Tibial artery (tissue), 4 donors: ENCODE data around the gene LCE1D.

Experiments used
- DNase-seq, 2 donors: peaks; one replicate each; pipeline ENCODE4 v3.0.0-alpha.2; 2019
- H3K27ac ChIP-seq, 2 donors: fragments of 200-600 bp; sonication (generic) in 1 of 2; 1 replicate in 1 of 2; 2 replicates in 1 of 2; pipeline ENCODE4 v1.5.1; 2018 to 2019; ENCODE audit warnings: mild to moderate bottlenecking in 1 of 2
- H3K27me3 ChIP-seq, 2 donors: fragments of 200-600 bp; sonication (generic) in 1 of 2; one replicate each; pipeline versions ENCODE4 v1.5.1 to v1.6.0; 2016 to 2019
- H3K36me3 ChIP-seq, 3 donors: fragments of 200-600 bp; sonication (generic) in 2 of 3; one replicate each; pipeline ENCODE4 v1.5.1; 2016 to 2019; ENCODE audit warnings: mild to moderate bottlenecking in 2 of 3
- H3K4me1 ChIP-seq, 4 donors: fragments of 200-600 bp; sonication (generic) in 2 of 4; 1 replicate in 3 of 4; 2 replicates in 1 of 4; pipeline ENCODE4 v1.5.1; 2016 to 2019
- H3K4me3 ChIP-seq, 2 donors: fragments of 200-600 bp; sonication (generic) in 1 of 2; 1 replicate in 1 of 2; 2 replicates in 1 of 2; pipeline ENCODE4 v1.5.1; 2018 to 2019; ENCODE audit warnings: mild to moderate bottlenecking in 2 of 2
- H3K9me3 ChIP-seq, 3 donors: fragments of 200-600 bp; sonication (generic) in 1 of 3; one replicate each; pipeline ENCODE4 v1.5.1; 2016 to 2019
- intact Hi-C: fragments of 100-400 bp; cut with DNase I; formaldehyde crosslinking; loops from one replicate; pipeline ENCODE4 v1.15.0; 2023; ENCODE audit warnings: low total_unique reads
- TF ChIP-seq, protein P1 (sequence below), 2 experiments: fragments of 200-600 bp in 1 of 2; fragments of 450-650 bp in 1 of 2; IDR thresholded peaks; one replicate each; pipeline ENCODE4 v1.5.1; 2017 to 2019; ENCODE audit warnings: antibody characterized with exemption in 2 of 2, mild to moderate bottlenecking in 1 of 2, moderate library complexity in 1 of 2

LCE1D gene

DNA sequence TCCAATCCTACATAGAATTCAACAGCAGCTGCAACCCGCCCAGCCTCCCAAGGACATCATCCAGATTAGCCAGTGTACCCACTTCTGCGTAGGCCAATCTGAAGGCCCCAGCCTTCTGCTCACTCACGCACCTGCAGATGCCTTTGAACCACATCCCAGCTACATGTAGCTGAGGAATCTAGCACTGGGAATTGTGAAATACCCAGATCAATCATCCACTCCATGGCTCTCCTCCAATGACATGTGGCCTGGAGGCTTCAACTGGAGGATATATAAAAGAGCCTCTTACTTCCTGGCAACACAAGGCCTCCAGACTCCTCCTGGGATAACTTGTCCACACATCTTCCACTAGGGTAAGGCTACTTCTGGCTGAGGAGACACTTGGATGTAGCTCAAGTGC, 46.0 kb downstream of the LCE1D start, which contains the start of gene LCE6A:
Gene LCE6A (plus strand): TSS at position 301 of the 400 bp plus-strand sequence. CDS start 665 bp downstream, outside the sequence.
- TF ChIP-seq, protein P1, sequence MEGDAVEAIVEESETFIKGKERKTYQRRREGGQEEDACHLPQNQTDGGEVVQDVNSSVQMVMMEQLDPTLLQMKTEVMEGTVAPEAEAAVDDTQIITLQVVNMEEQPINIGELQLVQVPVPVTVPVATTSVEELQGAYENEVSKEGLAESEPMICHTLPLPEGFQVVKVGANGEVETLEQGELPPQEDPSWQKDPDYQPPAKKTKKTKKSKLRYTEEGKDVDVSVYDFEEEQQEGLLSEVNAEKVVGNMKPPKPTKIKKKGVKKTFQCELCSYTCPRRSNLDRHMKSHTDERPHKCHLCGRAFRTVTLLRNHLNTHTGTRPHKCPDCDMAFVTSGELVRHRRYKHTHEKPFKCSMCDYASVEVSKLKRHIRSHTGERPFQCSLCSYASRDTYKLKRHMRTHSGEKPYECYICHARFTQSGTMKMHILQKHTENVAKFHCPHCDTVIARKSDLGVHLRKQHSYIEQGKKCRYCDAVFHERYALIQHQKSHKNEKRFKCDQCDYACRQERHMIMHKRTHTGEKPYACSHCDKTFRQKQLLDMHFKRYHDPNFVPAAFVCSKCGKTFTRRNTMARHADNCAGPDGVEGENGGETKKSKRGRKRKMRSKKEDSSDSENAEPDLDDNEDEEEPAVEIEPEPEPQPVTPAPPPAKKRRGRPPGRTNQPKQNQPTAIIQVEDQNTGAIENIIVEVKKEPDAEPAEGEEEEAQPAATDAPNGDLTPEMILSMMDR (IDR thresholded peaks at IDR 0.05): no peak
- Histone ChIP-seq H3K36me3 (no peaks in the 10 kb centered on the region), H3K27ac (no peak within 1 kb of the TSS), H3K4me1 (no peaks in the 10 kb centered on the region), H3K4me3 (no peak within 1 kb of the TSS), H3K9me3 (no peaks in the 10 kb centered on the region), H3K27me3 (no peaks in the 10 kb centered on the region)
- intact Hi-C loops: no loop called here
- no peak for DNase-seq
